Endothelial cell (in vitro differentiated cells): ENCODE measurements around the gene GUCY1A2. TPM values are rescaled to one million over a fixed set of nuclear protein-coding genes. Genes with fewer than 3 reads are reported as not detected.

Experiments used
- DNase-seq: peaks from one replicate; pipeline ENCODE4 v3.0.0; 2021; ENCODE audit warnings: low spot score
- H3K27ac Mint-ChIP-seq: one replicate; pipeline ENCODE4 v1.8.0; 2021; ENCODE audit warnings: mixed read lengths, inconsistent platforms; ENCODE audit not compliant: unreplicated experiment
- H3K27me3 Mint-ChIP-seq: one replicate; pipeline ENCODE4 v1.8.0; 2021; ENCODE audit warnings: mild to moderate bottlenecking, moderate library complexity, mixed read lengths, inconsistent platforms; ENCODE audit not compliant: unreplicated experiment
- H3K36me3 Mint-ChIP-seq: one replicate; pipeline ENCODE4 v1.8.0; 2021; ENCODE audit warnings: mild to moderate bottlenecking, low read depth, mixed read lengths, inconsistent platforms; ENCODE audit not compliant: unreplicated experiment
- H3K4me1 Mint-ChIP-seq: one replicate; pipeline ENCODE4 v1.8.0; 2021; ENCODE audit warnings: mild to moderate bottlenecking, mixed read lengths, inconsistent platforms; ENCODE audit not compliant: unreplicated experiment
- H3K4me3 Mint-ChIP-seq: one replicate; pipeline ENCODE4 v1.8.0; 2021; ENCODE audit warnings: mild to moderate bottlenecking, mixed read lengths, inconsistent platforms; ENCODE audit not compliant: unreplicated experiment
- H3K9me3 Mint-ChIP-seq: one replicate; pipeline ENCODE4 v1.8.0; 2021; ENCODE audit warnings: mixed read lengths, inconsistent platforms; ENCODE audit not compliant: unreplicated experiment
- CTCF ChIP-seq: fragments of 200-600 bp; sonication (generic); IDR thresholded peaks from one replicate; pipeline ENCODE4 v1.5.0; 2021; ENCODE audit warnings: antibody characterized with exemption; ENCODE audit not compliant: unreplicated experiment
- total RNA-seq: library from RNA; stranded (reverse); fragmentation: NEBNext Ultra II Directional; extraction: Animal tissue kit (Norgen Biotek cat#: 25700); gene quantifications from one replicate; pipeline ENCODE4 v1.2.1, GENCODE V29; 2021; ENCODE audit not compliant: unreplicated experiment

The GUCY1A2 gene
- total RNA-seq, 1 donor from 2014 or later, result 0.10 TPM

DNA sequence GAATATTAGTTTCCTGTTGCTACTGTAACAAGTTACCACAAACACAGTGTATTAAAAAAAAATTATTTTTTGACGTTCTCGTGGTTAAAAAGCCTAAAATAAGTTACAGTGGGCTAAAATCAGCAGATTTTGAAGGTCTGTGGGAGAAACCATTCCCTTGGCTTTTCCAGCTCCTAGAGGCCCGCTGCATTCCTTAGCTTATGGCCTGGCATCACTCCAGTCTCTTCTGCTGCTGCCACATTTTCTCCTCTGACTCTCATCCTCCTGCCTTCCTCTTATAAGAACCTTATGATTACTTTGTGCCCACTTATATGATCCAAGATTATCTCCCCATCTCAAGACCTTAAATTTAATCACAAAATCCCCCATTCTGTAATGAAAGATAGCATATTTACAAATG is 392.7 kb downstream of the GUCY1A2 start:
- Mint-ChIP-seq H3K9me3 (no peaks in the 10 kb centered on the region), H3K4me3 (no peak overlapping the region), H3K27ac (no peak overlapping the region), H3K4me1 (no peaks in the 10 kb centered on the region), H3K36me3 (no peaks in the 10 kb centered on the region), H3K27me3 (no peaks in the 10 kb centered on the region)
- no peak for DNase-seq
- no peak for TF ChIP-seq CTCF

- Mint-ChIP-seq H3K9me3 (no peaks in the 10 kb centered on the region), H3K27ac (no peak overlapping the region), H3K36me3 (no peaks in the 10 kb centered on the region), H3K4me1 (no peaks in the 10 kb centered on the region), H3K27me3 (no peaks in the 10 kb centered on the region), H3K4me3 (no peak overlapping the region)
- DNase-seq, result no peak
- no peak for TF ChIP-seq CTCF
Observed at GRCh38 chr11:106624377-106624776, 393.9 kb downstream of the GUCY1A2 start.
